ENCODE results near the gene SLC30A3.

DNA sequence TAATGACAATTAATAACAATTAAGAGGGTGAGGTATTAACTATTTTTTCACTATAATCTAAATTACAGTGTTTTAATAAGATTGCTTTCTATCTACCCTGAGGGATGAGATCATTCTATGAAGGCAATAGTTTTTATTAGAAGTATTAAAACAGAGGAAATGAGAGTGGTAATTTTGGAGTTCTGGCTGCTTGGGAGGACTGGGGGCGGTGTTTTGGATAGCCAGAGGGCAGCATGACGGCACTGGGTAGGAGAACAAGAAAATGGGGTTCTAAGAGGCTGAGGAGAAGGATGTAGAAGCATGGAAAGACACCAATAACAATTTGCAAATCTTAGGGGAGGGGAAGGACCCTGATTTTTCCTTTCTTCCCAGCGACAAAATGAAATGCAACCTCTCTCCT, 7.3 kb upstream of the SLC30A3 start:
- TF ChIP-seq, protein P1, sequence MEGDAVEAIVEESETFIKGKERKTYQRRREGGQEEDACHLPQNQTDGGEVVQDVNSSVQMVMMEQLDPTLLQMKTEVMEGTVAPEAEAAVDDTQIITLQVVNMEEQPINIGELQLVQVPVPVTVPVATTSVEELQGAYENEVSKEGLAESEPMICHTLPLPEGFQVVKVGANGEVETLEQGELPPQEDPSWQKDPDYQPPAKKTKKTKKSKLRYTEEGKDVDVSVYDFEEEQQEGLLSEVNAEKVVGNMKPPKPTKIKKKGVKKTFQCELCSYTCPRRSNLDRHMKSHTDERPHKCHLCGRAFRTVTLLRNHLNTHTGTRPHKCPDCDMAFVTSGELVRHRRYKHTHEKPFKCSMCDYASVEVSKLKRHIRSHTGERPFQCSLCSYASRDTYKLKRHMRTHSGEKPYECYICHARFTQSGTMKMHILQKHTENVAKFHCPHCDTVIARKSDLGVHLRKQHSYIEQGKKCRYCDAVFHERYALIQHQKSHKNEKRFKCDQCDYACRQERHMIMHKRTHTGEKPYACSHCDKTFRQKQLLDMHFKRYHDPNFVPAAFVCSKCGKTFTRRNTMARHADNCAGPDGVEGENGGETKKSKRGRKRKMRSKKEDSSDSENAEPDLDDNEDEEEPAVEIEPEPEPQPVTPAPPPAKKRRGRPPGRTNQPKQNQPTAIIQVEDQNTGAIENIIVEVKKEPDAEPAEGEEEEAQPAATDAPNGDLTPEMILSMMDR (IDR thresholded peaks at IDR 0.05) = no peak
- no peak for TF ChIP-seq POLR2A (IDR thresholded peaks at IDR 0.05)
